GM19025 (cell line): ENCODE data around the gene IL4I1.
A peak's percentile ranks its signal among the peaks of the same experiment; 100 is the strongest.

Source experiments
- ATAC-seq: cut with Tn5 transposase; IDR thresholded peaks from one replicate; pipeline ENCODE4 v1.9.1; 2021; ENCODE audit warnings: mild to moderate bottlenecking, low read depth, moderate library complexity; ENCODE audit not compliant: unreplicated experiment

IL4I1 gene

GRCh38 chr19:49880162-49880869 is 16.4 kb downstream of the IL4I1 start:
- ATAC-seq, result no peak

GRCh38 chr19:49879243-49879963 is 17.3 kb downstream of the IL4I1 start:
- ATAC-seq, result no peak

GRCh38 chr19:49878744-49879070 is 18.0 kb downstream of the IL4I1 start:
- ATAC-seq, result no peak

GRCh38 chr19:49877879-49878743 is 18.6 kb downstream of the IL4I1 start:
- ATAC-seq, result peak; percentile 45

GRCh38 chr19:49877020-49877878 is 19.4 kb downstream of the IL4I1 start, which contains the start of the genes AKT1S1 and TBC1D17:
TSS of gene AKT1S1 (minus strand) at chr19:49877355. CDS start at chr19:49873295, 4,060 bp downstream.
TSS of gene TBC1D17 (plus strand) at chr19:49877702. CDS start at chr19:49877724, 22 bp downstream.
- ATAC-seq, result peak; percentile 54

GRCh38 chr19:49876422-49877019 is 20.2 kb downstream of the IL4I1 start:
- peak; percentile 38 for ATAC-seq

GRCh38 chr19:49875857-49876421 is 20.7 kb downstream of the IL4I1 start:
- no peak for ATAC-seq

- no peak for ATAC-seq
Observed at GRCh38 chr19:49875177-49875576, 21.5 kb downstream of the IL4I1 start.

- no peak for ATAC-seq
Observed at GRCh38 chr19:49874503-49875157, 22.1 kb downstream of the IL4I1 start.

- ATAC-seq, result no peak
Observed at GRCh38 chr19:49873834-49874233, 22.9 kb downstream of the IL4I1 start.

GRCh38 chr19:49873129-49873521 is 23.6 kb downstream of the IL4I1 start:
- ATAC-seq, result no peak

- ATAC-seq, result no peak
Observed at GRCh38 chr19:49872245-49873128, 24.2 kb downstream of the IL4I1 start.

- no peak for ATAC-seq
Observed at GRCh38 chr19:49871349-49871985, 25.2 kb downstream of the IL4I1 start.

- no peak for ATAC-seq
Observed at GRCh38 chr19:49870309-49870901, 26.3 kb downstream of the IL4I1 start.

GRCh38 chr19:49869484-49870308 is 27.0 kb downstream of the IL4I1 start:
- peak; percentile 68 for ATAC-seq

GRCh38 chr19:49869009-49869483 is 27.6 kb downstream of the IL4I1 start:
- ATAC-seq, result peak; percentile 2
